ENCODE data around the gene HOXA9.

The HOXA9 gene

DNA sequence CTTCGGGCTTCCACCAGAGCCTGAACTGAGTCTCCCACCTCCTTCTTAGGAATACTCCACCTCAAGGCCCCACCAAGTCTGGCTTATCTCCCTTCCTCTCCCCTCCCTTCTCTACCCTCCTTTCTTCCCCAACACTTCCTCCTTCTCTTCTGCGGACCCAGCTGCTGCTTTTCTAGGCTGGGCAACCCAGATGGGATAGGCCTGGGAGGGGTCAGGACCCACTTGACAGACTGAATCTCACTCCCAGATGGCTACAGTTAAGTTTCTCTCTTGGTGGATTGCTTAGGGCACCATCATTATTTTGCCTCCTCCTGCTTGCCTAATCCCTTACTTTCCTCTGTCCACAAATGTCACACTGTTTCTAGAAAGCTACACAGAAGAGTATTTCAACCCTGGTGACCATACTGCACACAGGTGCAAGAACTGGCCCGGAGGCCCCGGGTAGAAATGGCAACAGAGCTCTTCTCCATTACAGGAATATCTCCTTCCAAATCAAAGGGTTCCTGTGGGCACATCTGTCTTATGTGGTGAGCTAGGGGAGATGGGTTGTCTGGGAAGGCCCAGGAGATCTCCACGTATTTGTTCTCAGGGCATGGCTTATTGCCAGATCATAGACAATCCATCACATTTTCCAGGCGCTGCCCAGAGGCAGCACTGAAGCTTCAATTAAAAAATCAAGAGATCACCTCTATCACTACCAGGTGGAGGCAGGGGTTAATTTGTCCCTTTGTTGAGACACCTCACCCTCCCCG is 24.8 kb upstream of the HOXA9 start:
- in situ Hi-C loops (cut with MboI; ENCODE audit: low sequenced_read_pairs): loop anchor here (25.0 kb wide), 1 partner anchor 828 kb away; no protein-coding TSS in a partner anchor

DNA sequence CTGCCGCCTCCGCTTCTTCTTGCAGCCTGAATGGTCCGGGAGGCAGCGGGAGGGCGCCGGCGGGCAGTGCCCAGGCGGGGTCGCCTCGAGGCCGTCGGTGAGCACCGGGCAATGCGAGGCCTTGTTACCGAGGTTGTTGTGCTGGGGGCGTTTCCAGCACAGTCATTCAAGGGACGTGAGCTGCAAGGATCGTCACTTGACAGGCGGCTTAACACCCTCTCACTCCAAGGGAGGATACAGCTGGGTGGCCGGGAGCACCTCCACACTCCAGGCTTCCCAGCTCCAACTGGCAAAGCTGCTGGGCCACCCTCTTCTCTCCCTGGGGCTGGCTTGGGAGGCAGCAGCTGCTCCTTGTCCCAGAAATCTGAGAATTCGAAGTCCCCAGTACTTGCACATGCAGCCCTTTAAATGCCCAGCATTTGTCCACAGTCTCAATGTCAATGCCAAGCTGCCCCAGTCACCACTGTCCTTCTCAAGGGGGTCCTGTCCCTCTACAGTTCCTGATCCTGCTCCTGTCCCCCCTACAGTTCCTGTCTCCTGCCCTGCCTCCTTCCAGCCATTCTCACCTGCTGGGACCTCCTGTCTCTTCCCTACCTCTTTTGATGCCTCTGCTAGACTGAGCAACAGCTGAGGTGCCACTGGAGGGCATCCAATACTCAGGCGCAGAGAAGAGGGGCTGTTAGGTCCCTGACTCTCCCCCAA is 24.1 kb upstream of the HOXA9 start:
- in situ Hi-C loops (cut with MboI; ENCODE audit: low sequenced_read_pairs): loop anchor here (25.0 kb wide), 1 partner anchor 827 kb away; no protein-coding TSS in a partner anchor

DNA sequence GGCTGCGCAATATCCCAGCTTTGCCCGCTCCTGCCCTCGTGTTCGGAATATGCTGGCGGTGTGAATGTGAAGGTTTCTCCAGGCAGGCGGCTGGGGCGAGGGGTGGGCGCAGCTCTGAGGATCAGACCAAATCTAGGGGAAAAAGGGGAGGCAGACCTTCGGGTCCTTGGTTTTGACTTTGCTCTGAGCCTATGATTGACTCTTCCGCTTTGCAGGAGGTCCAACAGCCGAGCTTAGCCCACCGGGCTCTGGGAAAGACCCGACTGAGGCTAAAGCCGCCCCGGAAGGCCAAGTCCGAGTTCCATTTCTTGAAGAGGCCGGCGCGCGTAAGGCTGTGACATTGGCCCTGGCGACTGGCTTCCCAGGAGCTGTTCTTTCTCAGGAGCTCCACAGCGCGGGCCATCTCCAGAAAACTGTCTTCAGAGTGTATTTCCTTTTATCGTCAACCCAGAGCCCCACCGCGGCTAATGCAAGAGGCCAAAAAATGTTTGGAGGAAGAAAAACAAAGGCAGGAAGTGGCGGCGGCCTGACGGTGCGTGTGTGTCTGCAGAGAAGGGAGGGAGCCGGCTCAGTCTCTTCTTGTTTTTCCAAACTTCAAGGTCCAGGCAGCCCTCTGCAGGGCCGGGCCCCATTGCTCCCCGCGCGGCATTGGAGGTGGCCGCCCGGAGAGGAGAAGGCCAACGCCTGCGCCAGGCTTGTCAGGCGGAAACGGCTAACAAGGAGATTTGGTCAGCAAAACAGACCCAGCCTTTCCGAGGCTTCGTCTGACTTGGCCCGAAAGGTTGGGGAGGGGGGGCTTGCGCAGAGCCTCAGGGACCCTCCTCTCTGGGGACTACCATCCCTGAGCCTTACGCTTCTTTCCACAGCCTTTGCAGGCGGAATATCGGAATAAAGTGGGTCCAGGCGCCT is 23.3 kb upstream of the HOXA9 start:
- in situ Hi-C loops (cut with MboI; ENCODE audit: low sequenced_read_pairs): loop anchor here (25.0 kb wide), 1 partner anchor 826 kb away; no protein-coding TSS in a partner anchor

DNA sequence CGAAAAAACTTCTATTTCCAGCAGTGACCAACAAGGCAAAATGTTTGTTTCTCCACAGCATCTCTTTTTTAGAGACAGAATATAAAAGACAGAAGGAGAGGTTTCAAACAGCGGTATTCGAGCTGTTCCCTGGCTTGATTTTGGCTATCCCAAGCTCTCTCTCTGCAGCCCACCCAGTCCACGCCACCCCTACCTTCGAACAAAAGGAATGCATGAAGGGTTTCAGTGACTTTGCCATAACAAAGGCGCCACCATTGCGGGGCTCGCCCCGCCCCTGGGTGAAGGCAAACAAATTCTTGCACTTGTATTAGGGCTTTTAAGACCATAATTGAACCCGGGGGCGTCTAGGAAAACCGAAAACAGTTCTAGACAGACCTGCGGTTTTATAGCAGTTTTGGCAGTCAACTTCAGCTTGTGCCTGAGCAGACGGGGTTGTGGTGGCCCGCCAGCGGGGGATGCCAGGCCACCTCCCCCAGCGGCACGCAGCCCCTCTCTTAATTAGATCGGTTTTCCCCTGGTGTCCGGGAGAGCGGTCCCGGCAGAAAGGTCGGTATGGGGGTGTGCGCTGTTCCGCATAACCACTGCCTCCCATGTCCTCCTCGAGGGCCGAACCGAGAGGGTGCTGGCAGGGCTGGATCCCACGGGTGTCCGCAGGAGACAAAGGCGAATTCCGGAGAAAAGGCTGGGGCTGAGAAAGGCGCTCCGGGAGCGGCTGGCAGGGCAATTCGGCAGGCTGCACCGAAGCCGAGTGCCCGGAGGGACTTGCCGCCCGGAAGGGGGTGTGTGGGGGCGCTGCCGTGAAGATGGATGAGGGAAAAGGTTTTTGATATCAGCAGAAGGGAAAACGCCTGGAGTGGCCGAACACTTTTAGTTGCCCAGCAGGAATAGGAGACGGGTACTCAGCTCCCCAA is 22.4 kb upstream of the HOXA9 start:
- in situ Hi-C loops (cut with MboI; ENCODE audit: low sequenced_read_pairs): loop anchor here (25.0 kb wide), 1 partner anchor 825 kb away; no protein-coding TSS in a partner anchor

DNA sequence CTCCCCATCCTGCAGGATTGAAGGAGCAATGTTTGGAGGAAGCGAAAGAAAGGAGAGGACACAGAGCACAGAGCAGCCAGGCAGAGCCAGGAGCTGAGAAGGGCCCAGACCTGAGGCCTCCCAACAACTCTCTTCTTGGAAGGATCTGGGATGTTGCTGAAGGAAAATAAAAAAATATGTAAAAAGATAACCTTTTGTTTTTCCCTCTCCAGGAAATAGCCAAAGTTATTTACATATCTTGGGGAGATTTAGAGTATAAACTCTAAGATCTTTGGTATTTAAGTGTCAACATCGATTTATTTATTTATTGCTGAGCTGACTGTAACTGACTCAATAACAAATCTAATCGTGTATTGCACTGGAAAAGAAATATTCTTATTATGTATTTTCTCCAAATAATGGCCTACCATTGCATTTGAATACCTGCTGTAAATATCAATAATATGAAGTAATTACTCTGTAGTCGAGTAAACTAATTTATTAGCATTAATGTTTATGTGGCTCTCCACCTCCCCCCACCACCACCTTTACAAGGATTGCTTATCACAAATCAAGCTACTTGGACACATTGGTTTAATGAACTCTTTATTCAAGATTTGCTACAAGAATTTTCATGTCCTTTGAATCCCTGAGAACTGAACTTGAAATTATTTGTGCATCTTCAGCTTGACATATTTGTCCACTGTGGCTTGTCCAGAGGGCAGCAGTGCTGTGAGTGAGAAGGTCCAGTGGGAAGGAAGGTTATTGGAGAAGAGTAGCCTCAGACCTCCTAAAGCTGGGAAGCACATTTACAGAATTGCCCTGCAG is 21.5 kb upstream of the HOXA9 start:
- in situ Hi-C loops (cut with MboI; ENCODE audit: low sequenced_read_pairs): loop anchor here (25.0 kb wide), 1 partner anchor 825 kb away; no protein-coding TSS in a partner anchor

DNA sequence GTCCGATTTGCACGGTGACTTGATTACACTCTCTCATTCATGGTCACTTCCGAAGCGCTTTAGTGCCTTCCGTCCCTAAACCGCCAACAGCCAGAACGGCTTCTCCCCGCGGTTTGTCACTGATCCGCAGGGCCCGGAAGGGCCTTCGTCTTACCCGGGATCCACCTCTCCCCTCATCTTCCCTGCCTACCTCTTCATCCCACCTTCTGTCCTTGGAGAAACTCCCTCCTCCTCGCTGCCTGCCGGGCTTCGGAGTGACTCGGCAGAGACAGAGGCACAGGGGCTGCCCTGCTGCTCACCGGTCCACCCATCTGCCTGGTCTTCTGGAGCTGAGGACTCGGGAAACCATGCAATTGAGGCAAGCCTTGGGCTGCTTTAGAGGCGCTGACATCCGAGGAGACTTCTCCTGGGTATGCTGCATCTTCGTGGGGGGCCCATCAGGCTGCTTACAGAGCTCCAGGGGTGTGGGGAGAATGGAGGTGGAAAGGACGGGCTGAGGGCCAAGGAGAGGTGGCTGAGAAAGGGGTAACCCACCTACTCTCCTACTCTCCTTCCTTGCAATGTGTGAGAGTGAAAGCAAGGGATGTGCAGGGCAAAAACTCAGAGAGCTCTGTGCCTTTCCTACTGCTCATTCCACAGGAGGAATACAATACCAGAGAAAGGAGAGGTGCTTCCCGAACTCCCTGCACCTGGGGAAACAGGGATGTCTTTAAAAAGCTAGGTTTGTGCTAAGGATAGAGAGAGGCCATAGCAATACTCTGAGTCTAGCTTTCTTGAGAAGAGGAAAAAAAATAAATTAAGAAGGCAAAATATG is 20.7 kb upstream of the HOXA9 start:
- in situ Hi-C loops (cut with MboI; ENCODE audit: low sequenced_read_pairs): loop anchor here (25.0 kb wide), 1 partner anchor 824 kb away; no protein-coding TSS in a partner anchor

DNA sequence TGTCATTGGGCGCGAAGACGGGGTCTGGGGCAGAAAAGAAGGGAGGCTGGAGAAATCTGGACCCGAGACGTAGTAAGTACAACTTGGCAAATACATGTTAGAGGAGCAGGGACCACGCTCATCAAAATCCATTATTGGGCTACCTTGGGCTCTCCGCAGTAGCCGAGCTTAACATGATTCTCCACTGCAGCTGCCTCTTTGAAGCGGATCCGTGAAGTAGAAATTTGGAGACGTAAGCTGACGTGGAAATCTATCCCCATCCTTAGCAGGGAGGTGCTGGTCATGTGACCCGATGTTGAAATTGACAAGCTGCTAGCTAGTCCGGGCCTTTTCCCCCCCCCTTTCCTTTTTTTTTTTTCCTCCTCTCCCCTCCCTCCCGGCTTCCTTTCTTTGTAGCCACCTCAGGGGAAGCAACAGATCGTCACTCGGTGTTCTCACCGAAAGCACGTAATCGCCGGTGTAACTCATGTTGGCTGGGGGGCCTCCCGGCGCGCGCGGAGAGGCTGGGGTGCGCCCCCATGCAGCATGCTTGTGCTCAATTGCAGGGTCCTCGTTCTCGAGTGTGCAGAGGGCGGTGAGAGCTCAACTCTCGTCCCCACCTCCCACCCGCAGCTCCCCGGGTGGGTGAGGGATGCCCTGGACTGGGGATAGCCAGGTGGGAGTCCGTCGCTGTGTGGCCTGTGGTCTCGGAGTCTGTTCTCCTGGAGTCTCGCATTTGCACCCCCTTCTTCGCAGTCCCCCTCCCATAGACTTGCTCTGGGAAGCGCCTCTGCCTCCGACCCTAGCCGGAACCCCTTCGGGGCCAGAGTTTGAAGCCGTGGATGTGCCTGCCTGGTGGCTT is 19.9 kb upstream of the HOXA9 start, which contains the start of gene HOXA11:
TSS of gene HOXA11 (minus strand) at position 220 of the 841 bp plus-strand sequence. CDS start at position 132, 88 bp downstream.
- in situ Hi-C loops (cut with MboI; ENCODE audit: low sequenced_read_pairs): loop anchor here (25.0 kb wide), 1 partner anchor 823 kb away; no protein-coding TSS in a partner anchor

DNA sequence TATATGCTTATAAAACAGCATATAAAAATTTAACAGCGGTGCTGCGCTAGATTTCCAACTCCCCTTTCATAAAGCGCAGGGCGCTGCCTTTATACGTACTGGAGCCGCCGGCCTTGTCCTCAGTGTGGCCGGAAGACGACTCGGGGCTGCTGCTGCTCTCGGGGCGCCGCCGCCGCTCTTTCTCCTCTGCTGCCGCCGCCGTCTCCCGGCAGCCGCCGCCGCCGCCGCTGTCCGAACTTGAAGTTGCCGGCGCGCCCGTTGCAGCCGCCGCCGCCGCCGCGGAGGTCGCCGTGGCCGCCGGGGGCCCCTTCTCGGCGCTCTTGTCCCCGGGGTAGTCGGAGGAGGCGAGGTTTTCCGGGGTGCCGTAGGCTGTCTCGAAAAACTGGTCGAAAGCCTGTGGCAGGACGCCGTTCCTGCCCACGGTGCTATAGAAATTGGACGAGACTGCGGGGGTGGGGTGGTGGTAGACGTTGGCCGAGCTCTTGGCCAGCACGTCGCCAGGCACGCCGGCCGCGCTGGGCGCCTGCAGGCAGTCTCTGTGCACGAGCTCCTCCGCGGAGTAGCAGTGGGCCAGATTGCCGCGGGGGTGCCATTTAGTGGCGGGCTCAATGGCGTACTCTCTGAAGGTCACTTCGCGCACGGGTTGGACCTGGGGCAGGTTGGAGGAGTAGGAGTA is 19.1 kb upstream of the HOXA9 start:
- in situ Hi-C loops (cut with MboI; ENCODE audit: low sequenced_read_pairs): loop anchor here (25.0 kb wide), 1 partner anchor 822 kb away; no protein-coding TSS in a partner anchor

DNA sequence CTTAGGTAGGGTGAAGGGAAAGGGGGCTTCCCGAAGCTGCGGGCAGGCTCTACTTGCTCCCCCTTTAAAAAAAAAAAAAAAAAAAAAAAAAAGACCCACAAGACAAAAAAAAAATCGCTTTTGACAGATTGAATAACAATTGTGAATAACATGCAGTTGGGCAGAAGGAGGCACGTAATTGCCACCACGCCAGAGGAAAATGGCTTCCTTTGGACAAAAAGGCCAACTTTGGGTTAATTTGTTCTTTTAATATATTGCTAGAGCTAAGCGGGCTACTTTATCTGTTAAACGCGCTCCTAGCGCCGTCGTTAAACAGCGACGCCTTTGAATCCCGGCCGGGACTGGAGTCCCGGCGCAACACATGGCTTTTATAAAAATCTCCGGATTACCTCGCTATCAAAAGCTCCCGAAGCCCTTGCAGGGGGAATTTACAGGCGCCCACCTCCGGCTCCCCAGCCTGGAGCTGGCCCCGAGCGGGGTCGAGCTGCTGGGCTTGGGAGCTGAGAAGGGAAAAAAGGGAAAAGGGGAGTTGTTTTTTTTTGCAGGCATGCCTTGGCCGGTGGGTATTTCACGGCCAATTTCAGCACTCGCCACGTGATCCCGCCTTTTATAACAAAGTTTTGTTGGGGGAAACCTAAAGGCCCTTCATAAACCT is 18.5 kb upstream of the HOXA9 start:
- in situ Hi-C loops (cut with MboI; ENCODE audit: low sequenced_read_pairs): loop anchor here (25.0 kb wide), 1 partner anchor 822 kb away; no protein-coding TSS in a partner anchor

DNA sequence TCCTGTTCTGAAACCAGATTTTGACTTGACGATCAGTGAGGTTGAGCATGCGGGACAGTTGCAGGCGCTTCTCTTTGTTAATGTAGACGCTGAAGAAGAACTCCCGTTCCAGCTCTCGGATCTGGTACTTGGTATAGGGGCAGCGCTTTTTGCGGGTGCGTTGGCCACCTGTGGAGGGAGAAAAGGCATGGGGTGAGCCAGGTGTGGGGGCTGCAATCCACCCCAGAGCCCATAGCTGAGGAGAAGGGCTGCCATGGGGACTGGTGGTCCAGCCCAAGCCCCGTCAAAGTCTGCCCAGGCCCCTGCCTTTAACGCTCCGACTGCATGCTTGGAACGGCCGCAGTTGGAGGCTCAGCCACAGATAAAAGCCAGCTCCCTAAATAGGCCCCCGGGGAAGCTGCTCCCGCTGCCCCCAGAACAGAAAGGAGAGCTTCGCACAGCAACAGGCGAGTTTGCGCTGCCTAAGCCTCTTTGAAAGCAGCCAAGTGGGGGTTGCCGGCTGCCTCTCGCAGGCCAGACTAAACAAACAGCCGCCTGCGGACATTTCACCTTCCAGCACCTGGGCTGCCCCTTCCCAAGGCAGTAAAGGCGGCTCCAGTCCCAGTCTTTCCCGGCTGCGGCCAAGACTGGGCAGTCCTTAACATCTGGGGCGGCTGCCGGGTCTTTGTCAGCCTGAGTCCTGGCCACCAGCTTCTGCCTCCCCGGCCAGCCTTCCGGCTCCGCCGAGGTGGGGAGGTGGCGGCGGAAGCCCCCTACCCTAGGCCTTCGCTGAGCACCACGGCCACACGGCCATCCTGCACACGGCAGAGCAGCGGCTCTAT is 17.7 kb upstream of the HOXA9 start:
- in situ Hi-C loops (cut with MboI; ENCODE audit: low sequenced_read_pairs): loop anchor here (25.0 kb wide), 1 partner anchor 821 kb away; no protein-coding TSS in a partner anchor

DNA sequence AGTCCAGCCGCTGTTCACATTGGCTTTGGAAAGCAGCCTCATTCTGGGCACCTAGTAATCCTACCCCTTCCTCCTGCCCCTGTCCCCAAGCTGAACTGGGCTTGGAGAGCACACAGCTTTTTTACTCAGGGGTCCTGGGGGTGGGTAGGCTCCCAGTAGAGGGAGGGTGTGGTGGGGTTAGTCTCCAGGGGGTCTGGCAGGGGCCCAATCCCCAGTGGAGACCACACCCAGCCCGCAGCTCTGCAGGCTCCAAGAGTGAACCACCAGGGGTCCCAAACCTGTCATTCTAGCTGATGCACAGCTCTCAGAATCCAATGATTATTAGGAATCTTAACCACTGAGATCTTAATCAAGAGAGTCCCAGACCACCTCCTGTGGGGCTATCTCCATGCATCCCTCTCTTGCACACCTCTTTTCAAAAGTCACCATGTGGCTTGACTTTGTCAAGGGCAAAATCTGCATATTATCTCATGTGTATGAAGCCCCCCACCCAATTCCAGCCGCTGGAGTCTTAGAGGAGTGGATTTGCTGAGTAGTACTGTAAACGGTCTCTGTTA is 17.0 kb upstream of the HOXA9 start:
- in situ Hi-C loops (cut with MboI; ENCODE audit: low sequenced_read_pairs): loop anchor here (25.0 kb wide), 1 partner anchor 820 kb away; no protein-coding TSS in a partner anchor

DNA sequence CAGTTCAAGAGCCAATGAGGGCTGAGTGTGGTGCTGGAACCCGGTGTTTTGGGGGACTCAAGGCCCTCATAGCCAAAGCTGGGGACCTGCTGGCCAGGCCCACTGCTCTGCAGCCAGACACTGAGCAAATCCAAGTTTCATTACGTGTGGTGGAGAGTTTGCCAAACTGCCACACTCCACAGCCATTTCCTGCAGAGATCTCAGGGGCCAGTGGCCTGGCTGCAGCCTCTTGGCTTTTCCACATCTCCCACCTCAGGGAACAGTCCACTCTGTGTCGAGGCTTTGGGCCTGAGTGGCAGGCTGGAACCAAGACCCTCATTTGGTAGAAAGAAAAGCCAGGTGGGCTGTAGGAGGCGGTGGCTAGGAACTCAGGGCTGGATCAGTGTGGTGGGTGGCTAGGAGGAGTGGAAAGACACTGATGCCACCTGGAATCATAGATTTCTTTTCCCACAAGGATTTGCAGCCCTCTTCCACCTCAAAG is 16.5 kb upstream of the HOXA9 start:
- in situ Hi-C loops (cut with MboI; ENCODE audit: low sequenced_read_pairs): loop anchor here (25.0 kb wide), 1 partner anchor 820 kb away; no protein-coding TSS in a partner anchor

DNA sequence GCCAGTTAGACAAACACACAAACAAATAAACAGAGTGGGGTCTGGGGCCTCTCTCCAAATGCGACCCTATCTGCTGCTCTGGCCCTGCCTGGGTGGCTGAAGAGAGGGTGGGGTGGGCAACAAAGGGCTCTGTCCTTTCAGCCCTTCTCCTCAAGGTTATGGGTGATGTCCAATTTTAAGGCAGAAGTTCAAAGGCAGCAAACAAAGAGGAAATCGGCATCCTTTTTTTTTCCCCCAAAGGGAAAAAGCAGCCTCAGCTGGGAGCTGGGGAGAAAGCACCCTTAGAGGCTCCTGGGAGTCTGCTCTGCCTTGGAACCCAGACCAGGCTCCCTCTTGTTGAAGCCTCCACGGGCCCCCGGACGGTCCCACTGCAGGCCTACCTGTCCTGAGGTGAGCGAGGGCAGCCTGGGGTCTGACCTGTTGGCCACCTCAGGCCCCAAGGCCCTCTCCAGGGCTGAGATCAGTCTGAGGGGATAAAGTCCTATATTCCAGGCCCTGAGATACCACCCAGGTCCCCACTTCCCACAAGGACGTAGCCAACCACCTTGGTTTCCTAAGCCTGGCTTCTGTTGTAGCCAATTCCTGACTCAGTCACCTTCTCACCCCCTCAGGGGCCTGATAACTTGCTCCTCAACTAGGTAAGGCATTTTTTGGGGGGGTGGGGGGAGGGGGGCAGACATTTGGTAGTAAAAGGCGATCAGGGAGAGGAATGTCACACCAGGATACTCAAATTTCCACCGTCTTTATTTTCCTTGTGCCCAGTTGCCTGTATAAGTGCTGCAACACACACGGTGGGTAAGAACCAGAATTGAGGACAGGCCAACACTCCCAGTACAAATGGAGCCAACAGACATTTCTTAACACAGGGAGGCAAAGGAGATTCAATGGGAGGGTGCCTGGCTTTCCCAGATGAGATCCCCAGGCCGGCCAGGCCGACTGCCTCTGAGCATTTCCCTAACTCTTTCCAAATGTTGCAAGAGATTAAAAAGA is 15.4 kb upstream of the HOXA9 start:
- in situ Hi-C loops (cut with MboI; ENCODE audit: low sequenced_read_pairs): loop anchor here (25.0 kb wide), 1 partner anchor 818 kb away; no protein-coding TSS in a partner anchor

Data from HL-60/S4 treated with phorbol 12-myristate 13-acetate at 8.2 ng/mL for 4 days and 3 days (cell line).